Measurements from ENCODE around the gene MVB12B. TPM values are rescaled to one million over a fixed set of nuclear protein-coding genes. Genes with fewer than 3 reads are reported as not detected.

The MVB12B gene
- total and polyA plus RNA-seq, 2 of the 8 experiments (the other 6 are each of a cell fraction or from before 2014, with no cell fraction given) = 2.6 to 5.0 TPM

DNA sequence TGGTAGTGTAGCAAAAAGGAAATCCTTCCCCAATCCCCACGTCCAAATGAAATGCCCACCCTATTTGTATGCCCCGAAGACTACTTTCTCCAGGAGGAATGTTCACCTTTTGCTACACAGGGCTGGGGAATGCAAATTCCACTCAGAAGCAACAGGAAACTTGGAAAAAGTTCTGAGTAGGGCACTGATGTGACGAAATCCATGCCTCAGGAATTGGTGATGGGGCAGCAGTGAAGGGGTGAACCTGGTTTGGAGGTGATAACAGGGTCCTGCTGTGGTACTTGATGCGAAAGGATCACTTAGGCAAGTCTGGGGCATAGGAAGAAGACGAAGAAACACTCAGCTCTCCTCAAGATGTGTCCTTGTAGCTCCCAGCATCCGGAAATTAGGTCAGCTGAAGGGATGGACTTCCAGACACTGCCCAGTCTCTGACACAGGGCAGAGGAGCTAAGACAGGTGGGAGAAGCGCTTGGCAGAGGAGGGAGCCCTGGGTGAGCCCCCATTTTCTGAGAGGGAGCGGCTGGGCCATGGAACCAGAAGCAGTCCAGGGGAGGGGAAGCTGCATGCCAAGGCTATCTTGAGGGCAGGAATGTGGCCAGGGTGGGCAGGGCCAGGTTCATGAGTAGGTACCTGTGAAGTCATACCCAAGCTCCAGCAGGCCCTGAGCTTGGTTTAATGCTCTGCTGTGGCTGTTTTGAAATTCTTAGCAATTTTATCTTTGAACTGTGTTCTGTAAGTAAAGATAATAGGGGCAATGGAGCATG lies 22.2 kb upstream of the MVB12B start (continued):
- TF ChIP-seq, protein P1, sequence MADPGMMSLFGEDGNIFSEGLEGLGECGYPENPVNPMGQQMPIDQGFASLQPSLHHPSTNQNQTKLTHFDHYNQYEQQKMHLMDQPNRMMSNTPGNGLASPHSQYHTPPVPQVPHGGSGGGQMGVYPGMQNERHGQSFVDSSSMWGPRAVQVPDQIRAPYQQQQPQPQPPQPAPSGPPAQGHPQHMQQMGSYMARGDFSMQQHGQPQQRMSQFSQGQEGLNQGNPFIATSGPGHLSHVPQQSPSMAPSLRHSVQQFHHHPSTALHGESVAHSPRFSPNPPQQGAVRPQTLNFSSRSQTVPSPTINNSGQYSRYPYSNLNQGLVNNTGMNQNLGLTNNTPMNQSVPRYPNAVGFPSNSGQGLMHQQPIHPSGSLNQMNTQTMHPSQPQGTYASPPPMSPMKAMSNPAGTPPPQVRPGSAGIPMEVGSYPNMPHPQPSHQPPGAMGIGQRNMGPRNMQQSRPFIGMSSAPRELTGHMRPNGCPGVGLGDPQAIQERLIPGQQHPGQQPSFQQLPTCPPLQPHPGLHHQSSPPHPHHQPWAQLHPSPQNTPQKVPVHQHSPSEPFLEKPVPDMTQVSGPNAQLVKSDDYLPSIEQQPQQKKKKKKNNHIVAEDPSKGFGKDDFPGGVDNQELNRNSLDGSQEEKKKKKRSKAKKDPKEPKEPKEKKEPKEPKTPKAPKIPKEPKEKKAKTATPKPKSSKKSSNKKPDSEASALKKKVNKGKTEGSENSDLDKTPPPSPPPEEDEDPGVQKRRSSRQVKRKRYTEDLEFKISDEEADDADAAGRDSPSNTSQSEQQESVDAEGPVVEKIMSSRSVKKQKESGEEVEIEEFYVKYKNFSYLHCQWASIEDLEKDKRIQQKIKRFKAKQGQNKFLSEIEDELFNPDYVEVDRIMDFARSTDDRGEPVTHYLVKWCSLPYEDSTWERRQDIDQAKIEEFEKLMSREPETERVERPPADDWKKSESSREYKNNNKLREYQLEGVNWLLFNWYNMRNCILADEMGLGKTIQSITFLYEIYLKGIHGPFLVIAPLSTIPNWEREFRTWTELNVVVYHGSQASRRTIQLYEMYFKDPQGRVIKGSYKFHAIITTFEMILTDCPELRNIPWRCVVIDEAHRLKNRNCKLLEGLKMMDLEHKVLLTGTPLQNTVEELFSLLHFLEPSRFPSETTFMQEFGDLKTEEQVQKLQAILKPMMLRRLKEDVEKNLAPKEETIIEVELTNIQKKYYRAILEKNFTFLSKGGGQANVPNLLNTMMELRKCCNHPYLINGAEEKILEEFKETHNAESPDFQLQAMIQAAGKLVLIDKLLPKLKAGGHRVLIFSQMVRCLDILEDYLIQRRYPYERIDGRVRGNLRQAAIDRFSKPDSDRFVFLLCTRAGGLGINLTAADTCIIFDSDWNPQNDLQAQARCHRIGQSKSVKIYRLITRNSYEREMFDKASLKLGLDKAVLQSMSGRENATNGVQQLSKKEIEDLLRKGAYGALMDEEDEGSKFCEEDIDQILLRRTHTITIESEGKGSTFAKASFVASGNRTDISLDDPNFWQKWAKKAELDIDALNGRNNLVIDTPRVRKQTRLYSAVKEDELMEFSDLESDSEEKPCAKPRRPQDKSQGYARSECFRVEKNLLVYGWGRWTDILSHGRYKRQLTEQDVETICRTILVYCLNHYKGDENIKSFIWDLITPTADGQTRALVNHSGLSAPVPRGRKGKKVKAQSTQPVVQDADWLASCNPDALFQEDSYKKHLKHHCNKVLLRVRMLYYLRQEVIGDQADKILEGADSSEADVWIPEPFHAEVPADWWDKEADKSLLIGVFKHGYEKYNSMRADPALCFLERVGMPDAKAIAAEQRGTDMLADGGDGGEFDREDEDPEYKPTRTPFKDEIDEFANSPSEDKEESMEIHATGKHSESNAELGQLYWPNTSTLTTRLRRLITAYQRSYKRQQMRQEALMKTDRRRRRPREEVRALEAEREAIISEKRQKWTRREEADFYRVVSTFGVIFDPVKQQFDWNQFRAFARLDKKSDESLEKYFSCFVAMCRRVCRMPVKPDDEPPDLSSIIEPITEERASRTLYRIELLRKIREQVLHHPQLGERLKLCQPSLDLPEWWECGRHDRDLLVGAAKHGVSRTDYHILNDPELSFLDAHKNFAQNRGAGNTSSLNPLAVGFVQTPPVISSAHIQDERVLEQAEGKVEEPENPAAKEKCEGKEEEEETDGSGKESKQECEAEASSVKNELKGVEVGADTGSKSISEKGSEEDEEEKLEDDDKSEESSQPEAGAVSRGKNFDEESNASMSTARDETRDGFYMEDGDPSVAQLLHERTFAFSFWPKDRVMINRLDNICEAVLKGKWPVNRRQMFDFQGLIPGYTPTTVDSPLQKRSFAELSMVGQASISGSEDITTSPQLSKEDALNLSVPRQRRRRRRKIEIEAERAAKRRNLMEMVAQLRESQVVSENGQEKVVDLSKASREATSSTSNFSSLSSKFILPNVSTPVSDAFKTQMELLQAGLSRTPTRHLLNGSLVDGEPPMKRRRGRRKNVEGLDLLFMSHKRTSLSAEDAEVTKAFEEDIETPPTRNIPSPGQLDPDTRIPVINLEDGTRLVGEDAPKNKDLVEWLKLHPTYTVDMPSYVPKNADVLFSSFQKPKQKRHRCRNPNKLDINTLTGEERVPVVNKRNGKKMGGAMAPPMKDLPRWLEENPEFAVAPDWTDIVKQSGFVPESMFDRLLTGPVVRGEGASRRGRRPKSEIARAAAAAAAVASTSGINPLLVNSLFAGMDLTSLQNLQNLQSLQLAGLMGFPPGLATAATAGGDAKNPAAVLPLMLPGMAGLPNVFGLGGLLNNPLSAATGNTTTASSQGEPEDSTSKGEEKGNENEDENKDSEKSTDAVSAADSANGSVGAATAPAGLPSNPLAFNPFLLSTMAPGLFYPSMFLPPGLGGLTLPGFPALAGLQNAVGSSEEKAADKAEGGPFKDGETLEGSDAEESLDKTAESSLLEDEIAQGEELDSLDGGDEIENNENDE (IDR thresholded peaks at IDR 0.05; ENCODE audit: insufficient replicate concordance, low read length) = no peak
- TF ChIP-seq RAD21 (IDR thresholded peaks at IDR 0.05 in 1 of 2, conservative IDR thresholded peaks at IDR 0.05 in 1 of 2; ENCODE audit: low read depth in 2 of 2, low read length in 2 of 2) = no peak
- TF ChIP-seq RNF2 (IDR thresholded peaks at IDR 0.05; ENCODE audit: borderline replicate concordance, low read depth, low read length, missing control alignments, poor library complexity, severe bottlenecking) = no peak
- no peak for TF ChIP-seq CREB1 (IDR thresholded peaks at IDR 0.05)
- no peak for TF ChIP-seq ZNF274 (IDR thresholded peaks at IDR 0.05; ENCODE audit: borderline replicate concordance, extremely low read depth, low read length)
- TF ChIP-seq JUND (IDR thresholded peaks at IDR 0.05; ENCODE audit: low read length) = no peak
- no peak for TF ChIP-seq HDAC2 (IDR thresholded peaks at IDR 0.05; ENCODE audit: borderline replicate concordance in 1 of 2, low read depth in 2 of 2, low read length in 2 of 2)
- no peak for TF ChIP-seq BRCA1 (IDR thresholded peaks at IDR 0.05; ENCODE audit: low read depth, low read length)
- no peak for TF ChIP-seq HDAC6 (IDR thresholded peaks at IDR 0.05; ENCODE audit: low read depth, low read length)
